HS-5 (cell line): ENCODE data around the gene NOC2L.
"Not testable (repeated sequence)": the region's sequence is repeated elsewhere in the genome, so short reads cannot be mapped to it uniquely, and the experiment has no call there.

Experiments used
- DNase-seq: peaks from one replicate; pipeline ENCODE4 v3.0.0-alpha.2; 2012; ENCODE audit warnings: low read depth

NOC2L gene

GRCh38 chr1:962381-963300 lies 3.6 kb upstream of the NOC2L start:
- DNase-seq, result no peak

GRCh38 chr1:961132-961669 lies 2.1 kb upstream of the NOC2L start:
- DNase-seq, result no peak

- no peak for DNase-seq
Measured at GRCh38 chr1:960363-961131, 1.5 kb upstream of the NOC2L start, which contains the start of gene KLHL17. Gene KLHL17 (plus strand): TSS chr1:960584. CDS start chr1:960694, 110 bp downstream.

- no peak for DNase-seq
Measured at GRCh38 chr1:959731-960362, 791 bp upstream of the NOC2L start.

- no peak for DNase-seq
Measured at GRCh38 chr1:956636-957035, 2.4 kb downstream of the NOC2L start.

- no peak for DNase-seq
Measured at GRCh38 chr1:955474-955873, 3.6 kb downstream of the NOC2L start.

- DNase-seq, result no peak
Measured at GRCh38 chr1:954927-955326, 4.1 kb downstream of the NOC2L start.

GRCh38 chr1:953524-954320 lies 5.3 kb downstream of the NOC2L start:
- no peak for DNase-seq

GRCh38 chr1:952603-953002 lies 6.5 kb downstream of the NOC2L start:
- DNase-seq, result no peak

GRCh38 chr1:952201-952600 lies 6.9 kb downstream of the NOC2L start:
- DNase-seq, result no peak

GRCh38 chr1:951364-951763 lies 7.7 kb downstream of the NOC2L start:
- DNase-seq, result no peak

GRCh38 chr1:950881-951280 lies 8.2 kb downstream of the NOC2L start:
- no peak for DNase-seq

- DNase-seq, result no peak
Measured at GRCh38 chr1:950268-950667, 8.8 kb downstream of the NOC2L start.

- no peak for DNase-seq
Measured at GRCh38 chr1:947958-948357, 11.1 kb downstream of the NOC2L start.

GRCh38 chr1:946811-947210 lies 12.2 kb downstream of the NOC2L start:
- not testable (repeated sequence) for DNase-seq

- DNase-seq, result no peak
Measured at GRCh38 chr1:945688-946556, 13.1 kb downstream of the NOC2L start.

GRCh38 chr1:944341-945325 lies 14.4 kb downstream of the NOC2L start:
- DNase-seq, result no peak

- no peak for DNase-seq
Measured at GRCh38 chr1:943545-944340, 15.3 kb downstream of the NOC2L start.
